Loucy (cell line): Measurements from ENCODE around the gene CDH2.

Experiments
- H2AFZ ChIP-seq: fragments of 200-600 bp; sonication (generic); 2 replicates; pipeline ENCODE4 v1.6.0; 2016; ENCODE audit warnings: antibody characterized with exemption, mild to moderate bottlenecking, low read length, moderate library complexity
- H3F3A ChIP-seq: fragments of 200-600 bp; 2 replicates; pipeline ENCODE4 v1.6.0; 2016; ENCODE audit warnings: antibody characterized with exemption, low read depth, mild to moderate bottlenecking
- H3K27me3 ChIP-seq: fragments of 200-600 bp; sonication (generic); 2 replicates; pipeline ENCODE4 v1.6.1; 2014; ENCODE audit warnings: low read length, mild to moderate bottlenecking; ENCODE audit not compliant: insufficient read depth, poor library complexity, severe bottlenecking
- H3K36me3 ChIP-seq: fragments of 200-600 bp; sonication (generic); 2 replicates; pipeline ENCODE4 v1.6.1; 2016; ENCODE audit warnings: low read length; ENCODE audit not compliant: insufficient read depth
- H3K4me1 ChIP-seq: fragments of 200-600 bp; sonication (generic); 2 replicates; pipeline ENCODE4 v1.5.1; 2014; ENCODE audit warnings: low read length, mild to moderate bottlenecking; ENCODE audit not compliant: insufficient read depth, poor library complexity, severe bottlenecking
- H3K4me2 ChIP-seq: fragments of 200-600 bp; sonication (generic); 2 replicates; pipeline ENCODE4 v1.6.0; 2014; ENCODE audit warnings: antibody characterized with exemption, low read length, low read depth, mild to moderate bottlenecking; ENCODE audit not compliant: poor library complexity, severe bottlenecking
- H3K4me3 ChIP-seq: fragments of 200-600 bp; sonication (generic); 2 replicates; pipeline ENCODE4 v1.5.1; 2014; ENCODE audit warnings: low read length, mild to moderate bottlenecking, mixed read lengths; ENCODE audit not compliant: poor library complexity, severe bottlenecking
- H3K79me2 ChIP-seq: fragments of 200-600 bp; sonication (generic); 2 replicates; pipeline ENCODE4 v1.6.1; 2014; ENCODE audit warnings: low read length; ENCODE audit not compliant: insufficient read depth
- H3K9ac ChIP-seq: fragments of 200-600 bp; sonication (generic); 2 replicates; pipeline ENCODE4 v1.6.0; 2014; ENCODE audit warnings: mild to moderate bottlenecking, low read depth, low read length, moderate library complexity; ENCODE audit not compliant: poor library complexity, severe bottlenecking
- H3K9me2 ChIP-seq: fragments of 200-600 bp; sonication (generic); replicated peaks from 2 replicates; pipeline ENCODE4 v1.6.1; 2016; ENCODE audit warnings: low read depth, low read length, mixed read lengths
- H3K9me3 ChIP-seq: fragments of 200-600 bp; sonication (generic); 2 replicates; pipeline ENCODE4 v1.6.1; 2014; ENCODE audit warnings: mild to moderate bottlenecking, antibody characterized with exemption, low read length, low read depth; ENCODE audit not compliant: insufficient read depth
- H4K20me1 ChIP-seq: fragments of 200-600 bp; sonication (generic); 2 replicates; pipeline ENCODE4 v1.6.0; 2014; ENCODE audit warnings: antibody characterized with exemption, low read length, mild to moderate bottlenecking; ENCODE audit not compliant: insufficient read depth, poor library complexity, severe bottlenecking
- CTCF ChIP-seq: fragments of 200-600 bp; sonication (generic); conservative IDR thresholded peaks from 2 replicates; pipeline ENCODE4 v1.5.1; 2014; ENCODE audit warnings: mild to moderate bottlenecking, antibody characterized with exemption, low read length
- EZH2phosphoT487 ChIP-seq: fragments of 200-600 bp; IDR thresholded peaks from 2 replicates; pipeline ENCODE4 v1.6.1; 2018; ENCODE audit warnings: antibody characterized with exemption, mild to moderate bottlenecking, moderate library complexity, borderline replicate concordance

Gene CDH2

DNA sequence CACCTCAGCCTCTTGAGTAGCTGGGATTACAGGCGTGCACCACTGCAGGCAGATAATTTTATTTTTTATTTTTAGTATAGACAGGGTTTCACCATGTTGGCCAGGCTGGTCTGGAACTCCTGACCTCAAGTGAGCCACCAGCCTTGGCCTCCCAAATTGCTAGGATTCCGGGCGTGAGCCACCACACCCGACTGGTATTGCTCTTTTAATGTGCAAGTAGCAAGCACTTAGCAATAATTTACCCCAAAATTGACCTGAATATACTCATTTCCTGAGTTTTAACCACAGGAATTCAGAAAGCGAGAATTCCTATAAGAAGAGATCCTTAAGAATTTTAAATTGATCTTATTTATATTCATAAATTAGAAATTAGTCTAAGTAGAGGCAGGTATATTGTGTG is 169.1 kb downstream of the CDH2 start:
- Histone ChIP-seq H3K9me3 (no peaks in the 10 kb centered on the region), H3K9ac (no peak overlapping the region), H3K79me2 (no peaks in the 10 kb centered on the region), H3F3A (no peaks in the 10 kb centered on the region), H2AFZ (no peak overlapping the region), H3K9me2 (no peaks in the 10 kb centered on the region), H3K4me1 (no peaks in the 10 kb centered on the region), H3K4me2 (no peak overlapping the region), H3K27me3 (no peaks in the 10 kb centered on the region), H3K36me3 (peaks cover 32% of the 10 kb centered on the region; the same call in 1 of the 2 replicates), H3K4me3 (no peak overlapping the region), H4K20me1 (no peaks in the 10 kb centered on the region)
- TF ChIP-seq CTCF (no peak), EZH2phosphoT487 (no peak)

GRCh38 chr18:28005164-28005563 is 171.8 kb downstream of the CDH2 start:
- no peak for TF ChIP-seq EZH2phosphoT487
- TF ChIP-seq CTCF = no peak
- Histone ChIP-seq H3K9ac (no peak overlapping the region), H3K4me2 (no peak overlapping the region), H3F3A (no peaks in the 10 kb centered on the region), H3K36me3 (peaks cover 35% of the 10 kb centered on the region; the same call in 1 of the 2 replicates), H3K4me3 (no peak overlapping the region), H3K9me2 (no peaks in the 10 kb centered on the region), H2AFZ (no peak overlapping the region), H3K4me1 (no peaks in the 10 kb centered on the region), H3K27me3 (no peaks in the 10 kb centered on the region), H3K9me3 (no peaks in the 10 kb centered on the region), H3K79me2 (no peaks in the 10 kb centered on the region), H4K20me1 (no peaks in the 10 kb centered on the region)

GRCh38 chr18:28004606-28005005 is 172.3 kb downstream of the CDH2 start:
- TF ChIP-seq CTCF (no peak), EZH2phosphoT487 (no peak)
- Histone ChIP-seq H3K4me2 (no peak overlapping the region), H3K27me3 (no peaks in the 10 kb centered on the region), H3K79me2 (no peaks in the 10 kb centered on the region), H3K36me3 (peaks cover 29% of the 10 kb centered on the region; the same call in 1 of the 2 replicates), H3F3A (no peaks in the 10 kb centered on the region), H3K9me3 (no peaks in the 10 kb centered on the region), H4K20me1 (no peaks in the 10 kb centered on the region), H3K4me1 (no peaks in the 10 kb centered on the region), H2AFZ (no peak overlapping the region), H3K4me3 (no peak overlapping the region), H3K9ac (no peak overlapping the region), H3K9me2 (no peaks in the 10 kb centered on the region)
